Ureter (tissue), 1 donor: ENCODE data around the gene IQCK. TPM values are rescaled to one million over a fixed set of nuclear protein-coding genes. Genes with fewer than 3 reads are reported as not detected.

Source experiments
- DNase-seq: peaks from one replicate; pipeline ENCODE4 v3.0.0-alpha.2; 2020; ENCODE audit warnings: low spot score
- total RNA-seq: library from RNA; stranded (reverse); gene quantifications from one replicate; pipeline ENCODE4 v1.2.4, GENCODE V29; 2023
- donor health status: DM: yes; HTN: yes; CAD: no.

Gene IQCK
- total RNA-seq, 1 donor from 2014 or later: 33.2 TPM

- no peak for DNase-seq
Measured at GRCh38 chr16:19717314-19717713, 757 bp upstream of the IQCK start.

- no peak for DNase-seq
Measured at GRCh38 chr16:19718624-19718965, 524 bp downstream of the IQCK start.

- DNase-seq: no peak
Measured at GRCh38 chr16:19722269-19722952, 4.3 kb downstream of the IQCK start.

DNA sequence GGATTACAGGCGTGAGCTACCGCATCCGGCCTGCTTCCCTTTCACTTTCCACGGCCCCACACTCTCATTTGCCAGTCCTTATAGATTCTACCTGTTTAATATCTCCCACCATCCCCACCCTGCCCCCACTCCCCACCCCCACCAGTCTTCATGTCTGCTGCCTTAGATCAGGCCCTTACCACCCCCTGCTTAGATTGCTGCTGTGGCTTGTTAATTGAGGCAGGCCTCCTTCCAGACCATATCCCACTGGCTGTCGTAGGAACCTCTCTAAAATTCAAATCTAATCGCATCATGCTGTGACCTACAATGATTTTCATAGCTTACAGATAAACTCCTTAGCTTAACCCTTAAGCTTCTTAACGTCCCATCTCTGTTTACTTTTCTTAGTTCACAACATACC, 4.9 kb downstream of the IQCK start:
- DNase-seq: no peak

- no peak for DNase-seq
Measured at GRCh38 chr16:19728636-19728965, 10.5 kb downstream of the IQCK start.

- DNase-seq: no peak
Measured at GRCh38 chr16:19733551-19733950, 15.5 kb downstream of the IQCK start.

DNA sequence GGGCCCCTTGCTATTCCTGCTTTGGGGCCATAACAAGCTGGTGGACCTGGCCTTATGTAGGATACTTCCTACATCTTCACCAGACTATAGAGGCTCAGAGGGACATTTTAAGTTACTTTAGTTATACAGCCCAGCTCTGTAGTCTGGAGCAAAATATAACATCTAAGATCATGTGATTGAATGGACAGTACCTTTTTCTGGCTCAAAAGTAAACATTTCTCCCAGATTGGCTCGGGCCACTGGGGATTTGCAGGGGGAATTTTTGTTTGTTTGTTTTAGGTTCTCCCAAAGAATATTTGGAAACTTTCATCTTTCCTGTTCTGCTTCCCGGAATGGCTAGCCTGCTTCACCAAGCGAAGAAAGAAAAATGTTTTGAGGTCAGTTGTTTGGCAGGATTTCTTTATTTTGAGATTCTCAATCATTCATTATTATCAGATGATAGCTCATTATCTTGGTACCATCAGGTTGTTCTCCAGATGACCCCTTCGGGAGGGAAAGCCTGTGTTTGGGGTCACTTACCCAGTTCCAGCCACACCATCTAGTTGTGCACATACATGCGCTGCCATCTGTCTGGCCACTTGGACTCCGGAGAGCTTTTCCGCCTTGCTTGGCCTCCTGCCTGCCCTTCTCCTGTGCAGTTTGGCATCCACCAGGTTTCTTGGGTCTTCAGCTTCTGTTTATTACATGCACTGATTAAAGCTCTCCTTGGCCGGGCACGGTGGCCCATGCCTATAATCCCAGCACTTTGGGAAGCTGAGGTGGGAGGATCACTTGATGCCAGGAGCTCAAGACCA, 17.2 kb downstream of the IQCK start:
- DNase-seq: no peak

- no peak for DNase-seq
Measured at GRCh38 chr16:19737306-19738038, 19.4 kb downstream of the IQCK start.

DNA sequence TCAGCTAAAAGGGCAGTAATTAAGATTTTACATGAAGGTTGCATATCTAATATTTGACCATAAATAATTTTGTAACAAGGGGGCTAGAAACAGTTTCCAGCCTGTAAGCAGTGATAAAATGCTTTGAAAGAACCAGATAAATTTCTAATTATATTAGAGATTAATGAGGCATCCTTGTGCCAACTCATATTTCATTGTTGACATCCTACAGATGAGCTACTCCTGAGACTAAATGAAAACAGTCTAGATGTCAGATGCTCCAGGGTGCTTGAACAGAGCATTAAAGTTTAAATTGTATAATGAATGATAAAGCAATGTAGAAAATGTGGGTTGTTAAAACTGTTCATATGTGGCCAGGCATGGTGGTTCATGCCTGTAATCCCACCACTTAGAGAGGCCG, 23.3 kb downstream of the IQCK start:
- DNase-seq: no peak

DNA sequence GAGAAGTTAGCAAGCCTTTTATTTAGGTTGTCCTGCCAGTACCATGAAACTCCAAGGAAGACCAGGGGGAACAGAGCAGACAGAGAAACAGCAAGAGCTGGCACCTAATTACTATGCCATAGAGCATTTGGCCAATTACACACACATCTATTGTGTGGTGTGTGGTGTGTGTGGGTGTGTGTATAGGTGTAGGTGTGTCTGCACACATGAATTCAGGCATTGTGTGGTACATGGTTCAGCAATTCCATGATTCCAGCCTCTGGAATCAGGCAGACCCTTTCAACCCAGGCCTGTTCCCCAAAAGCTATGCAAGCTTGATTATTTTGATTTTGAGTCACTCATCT, 25.7 kb downstream of the IQCK start:
- DNase-seq: no peak

DNA sequence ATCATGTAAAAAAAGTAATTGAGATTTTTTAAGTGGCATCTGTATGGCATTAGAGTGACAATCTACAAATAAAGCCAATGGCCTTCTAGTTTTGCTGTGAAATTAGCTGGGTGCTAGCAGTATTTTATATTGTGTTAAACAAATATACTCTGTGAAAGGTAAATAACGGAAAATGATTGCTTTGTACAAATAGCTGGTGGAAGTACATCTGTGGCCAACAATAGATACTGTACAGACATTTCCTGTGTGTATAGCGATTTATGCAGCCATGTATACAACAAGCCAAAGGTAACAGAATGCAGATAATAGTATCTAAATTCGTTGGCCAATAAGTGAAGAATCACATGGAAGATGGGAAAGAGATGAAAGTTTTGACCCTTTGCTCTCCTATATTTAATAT, 26.6 kb downstream of the IQCK start:
- no peak for DNase-seq

GRCh38 chr16:19745286-19746010, 27.4 kb downstream of the IQCK start:
- DNase-seq: no peak

DNA sequence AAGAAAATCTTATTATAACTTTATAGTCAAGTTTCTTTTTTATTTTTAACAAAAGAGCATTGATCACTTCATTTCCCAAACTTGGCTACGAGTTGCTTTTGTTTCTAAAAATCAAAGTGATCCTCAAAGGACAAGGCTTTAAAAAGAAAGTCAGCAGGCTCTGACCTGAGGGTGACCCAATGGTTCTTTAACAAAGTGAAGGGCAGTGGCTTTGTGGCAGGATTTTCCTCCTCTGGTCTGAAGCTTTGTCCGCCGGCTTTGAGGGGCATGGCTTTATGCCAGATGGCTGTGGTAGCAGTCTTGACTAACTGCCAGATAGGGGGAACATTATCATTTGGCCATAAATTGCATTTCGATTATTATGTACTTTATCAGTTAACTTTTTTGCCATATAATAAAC, 28.5 kb downstream of the IQCK start:
- no peak for DNase-seq

DNA sequence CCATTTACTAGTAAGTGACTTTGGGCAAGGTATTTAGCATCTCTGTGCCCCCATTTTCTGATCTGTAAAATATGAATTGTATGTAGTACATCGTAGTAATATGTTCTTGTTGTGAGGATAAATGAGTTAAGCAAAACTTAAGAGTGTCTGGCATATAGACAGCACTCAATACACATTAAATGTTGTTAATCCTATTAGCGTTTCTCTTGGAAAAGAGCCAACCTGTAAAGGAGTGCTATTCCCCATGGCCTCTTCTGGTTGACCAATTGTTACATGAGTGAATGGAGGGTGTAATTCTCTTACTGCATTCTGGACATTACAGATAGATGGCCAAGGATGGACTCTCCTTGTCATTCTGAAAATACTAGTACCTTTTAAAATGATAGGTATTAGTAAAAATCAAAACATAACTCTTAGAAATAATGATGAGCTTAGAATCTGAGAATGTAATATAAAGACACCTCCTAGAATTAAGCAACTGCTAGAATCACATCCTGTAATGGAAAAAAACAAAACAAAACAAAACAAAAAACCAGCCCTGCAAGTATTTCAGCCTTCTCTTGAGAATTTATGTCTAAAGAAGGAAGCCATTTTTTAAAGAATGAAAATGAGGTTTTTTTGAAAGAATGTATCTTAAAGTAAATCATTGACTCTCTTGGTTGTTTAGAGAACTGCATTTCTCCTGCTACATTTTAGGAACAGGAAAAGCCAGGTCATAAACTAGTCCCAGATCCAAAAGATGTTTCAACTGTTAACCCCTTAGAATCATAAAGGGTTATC, 30.5 kb downstream of the IQCK start:
- no peak for DNase-seq

- DNase-seq: no peak
Measured at GRCh38 chr16:19749571-19750080, 31.6 kb downstream of the IQCK start.

- no peak for DNase-seq
Measured at GRCh38 chr16:19751478-19752385, 33.7 kb downstream of the IQCK start.

DNA sequence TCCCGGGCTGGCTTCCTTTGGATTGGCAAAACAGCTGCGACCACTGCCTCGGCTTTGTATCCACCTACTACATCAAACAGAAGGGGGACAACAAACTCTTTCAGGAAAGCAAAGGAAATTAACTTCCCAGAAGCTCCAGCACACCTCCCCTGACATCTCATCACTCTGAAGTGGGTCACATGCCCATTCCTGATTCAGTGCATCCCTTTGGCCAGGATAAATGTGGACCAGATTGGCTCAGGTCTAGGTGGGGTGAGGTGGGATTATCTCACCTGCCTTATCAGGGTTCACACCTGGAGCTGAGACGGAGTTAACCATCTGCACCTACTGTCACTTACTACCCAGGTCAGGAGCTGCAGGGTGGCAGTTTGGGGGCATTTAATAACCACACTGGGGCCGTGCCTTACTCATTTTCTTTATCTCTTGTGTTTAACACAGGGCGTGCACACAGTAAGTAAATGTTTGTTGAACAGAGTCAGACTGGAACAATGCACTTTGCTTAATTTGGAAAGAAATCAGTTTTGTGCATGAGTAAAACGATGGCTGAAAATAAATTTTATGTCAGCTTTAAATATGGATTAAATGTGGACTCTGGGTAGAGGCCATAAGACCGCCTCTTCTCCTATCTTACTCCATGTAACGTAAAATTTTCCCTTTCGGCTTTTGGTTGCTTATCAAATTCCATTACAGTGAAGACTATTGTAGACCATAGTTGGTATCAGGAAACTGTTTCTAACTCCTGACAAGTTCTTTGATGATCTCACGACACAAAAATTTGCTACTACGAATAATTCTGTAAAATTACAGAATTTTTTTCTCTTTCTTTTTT, 36.0 kb downstream of the IQCK start:
- DNase-seq: no peak

- DNase-seq: no peak
Measured at GRCh38 chr16:19754644-19755036, 36.6 kb downstream of the IQCK start.

DNA sequence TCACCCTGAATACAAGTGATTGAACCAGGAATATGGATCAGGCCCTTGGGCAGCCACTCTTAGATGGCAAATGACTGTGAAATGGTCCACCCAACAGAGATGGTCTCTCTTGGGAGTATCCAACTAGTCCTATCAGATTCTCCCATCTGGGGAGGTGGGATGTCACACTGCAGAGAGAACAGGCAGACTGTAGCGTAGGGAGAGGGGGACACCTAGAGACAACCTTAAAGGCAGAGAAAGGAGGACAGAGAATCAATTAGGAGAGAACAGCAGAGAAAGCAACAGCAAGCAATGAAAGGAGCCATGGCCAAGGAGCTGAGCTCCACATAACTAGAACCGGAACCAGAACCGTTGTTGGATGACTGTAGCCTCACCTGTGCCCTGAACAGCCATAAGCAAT, 37.2 kb downstream of the IQCK start:
- no peak for DNase-seq

GRCh38 chr16:19757026-19757425, 39.0 kb downstream of the IQCK start:
- DNase-seq: no peak
